Measurements from ENCODE around the gene TYW1B.

- TF ChIP-seq CTCF (conservative IDR thresholded peaks at IDR 0.05): no peak
- no peak for TF ChIP-seq EZH2 (IDR thresholded peaks at IDR 0.05; ENCODE audit: low read depth)
These were observed 123.1 kb downstream of the TYW1B start for GRCh38 chr7:72704894-72705293.
